Measurements from ENCODE around the gene PCK2. TPM values are rescaled to one million over a fixed set of nuclear protein-coding genes. Genes with fewer than 3 reads are reported as not detected.

PCK2 gene
- total and polyA plus RNA-seq, 2 of the 13 experiments (the other 11 are each of a cell fraction or from before 2014, with no cell fraction given) = 129 to 272 TPM

- TF ChIP-seq ZNF770 (CRISPR knock-in tag; IDR thresholded peaks at IDR 0.05) (no peak), KLF13 (CRISPR knock-in tag; IDR thresholded peaks at IDR 0.05) (no peak; the same call in 1 of the 2 replicates), TSC22D2 (CRISPR knock-in tag; IDR thresholded peaks at IDR 0.05; ENCODE audit: borderline replicate concordance) (no peak), MTF1 (CRISPR knock-in tag; IDR thresholded peaks at IDR 0.05) (no peak), HOXA5 (CRISPR knock-in tag; IDR thresholded peaks at IDR 0.05) (no peak), ZSCAN9 (CRISPR knock-in tag; IDR thresholded peaks at IDR 0.05; ENCODE audit: borderline replicate concordance) (no peak), LCORL (IDR thresholded peaks at IDR 0.05) (no peak), LCORL (CRISPR knock-in tag; IDR thresholded peaks at IDR 0.05) (peak; percentile 82), NFRKB (IDR thresholded peaks at IDR 0.05) (no peak), HOXD1 (CRISPR knock-in tag; IDR thresholded peaks at IDR 0.05) (no peak), ISX (CRISPR knock-in tag; conservative IDR thresholded peaks at IDR 0.05) (no peak), PREB (CRISPR knock-in tag; IDR thresholded peaks at IDR 0.05) (no peak), ZNF644 (CRISPR knock-in tag; IDR thresholded peaks at IDR 0.05; ENCODE audit: low read depth) (peak; percentile 59), CCDC6 (CRISPR knock-in tag; IDR thresholded peaks at IDR 0.05) (no peak), ZC3H13 (CRISPR knock-in tag; IDR thresholded peaks at IDR 0.05) (no peak), HES4 (CRISPR knock-in tag; IDR thresholded peaks at IDR 0.05; ENCODE audit: borderline replicate concordance) (no peak), RFXANK (CRISPR knock-in tag; IDR thresholded peaks at IDR 0.05) (no peak), SP5 (CRISPR knock-in tag; IDR thresholded peaks at IDR 0.05; ENCODE audit: borderline replicate concordance, low read depth) (peak; percentile 46; the same call in 1 of the 2 replicates), ZSCAN21 (CRISPR knock-in tag; IDR thresholded peaks at IDR 0.05; ENCODE audit: borderline replicate concordance) (peak; percentile 64; the same call in 1 of the 2 replicates)
- TF ChIP-seq, protein P1, sequence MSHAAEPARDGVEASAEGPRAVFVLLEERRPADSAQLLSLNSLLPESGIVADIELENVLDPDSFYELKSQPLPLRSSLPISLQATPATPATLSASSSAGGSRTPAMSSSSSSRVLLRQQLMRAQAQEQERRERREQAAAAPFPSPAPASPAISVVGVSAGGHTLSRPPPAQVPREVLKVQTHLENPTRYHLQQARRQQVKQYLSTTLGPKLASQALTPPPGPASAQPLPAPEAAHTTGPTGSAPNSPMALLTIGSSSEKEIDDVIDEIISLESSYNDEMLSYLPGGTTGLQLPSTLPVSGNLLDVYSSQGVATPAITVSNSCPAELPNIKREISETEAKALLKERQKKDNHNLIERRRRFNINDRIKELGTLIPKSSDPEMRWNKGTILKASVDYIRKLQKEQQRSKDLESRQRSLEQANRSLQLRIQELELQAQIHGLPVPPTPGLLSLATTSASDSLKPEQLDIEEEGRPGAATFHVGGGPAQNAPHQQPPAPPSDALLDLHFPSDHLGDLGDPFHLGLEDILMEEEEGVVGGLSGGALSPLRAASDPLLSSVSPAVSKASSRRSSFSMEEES (CRISPR knock-in tag; IDR thresholded peaks at IDR 0.05) = no peak
- TF ChIP-seq, protein P2, sequence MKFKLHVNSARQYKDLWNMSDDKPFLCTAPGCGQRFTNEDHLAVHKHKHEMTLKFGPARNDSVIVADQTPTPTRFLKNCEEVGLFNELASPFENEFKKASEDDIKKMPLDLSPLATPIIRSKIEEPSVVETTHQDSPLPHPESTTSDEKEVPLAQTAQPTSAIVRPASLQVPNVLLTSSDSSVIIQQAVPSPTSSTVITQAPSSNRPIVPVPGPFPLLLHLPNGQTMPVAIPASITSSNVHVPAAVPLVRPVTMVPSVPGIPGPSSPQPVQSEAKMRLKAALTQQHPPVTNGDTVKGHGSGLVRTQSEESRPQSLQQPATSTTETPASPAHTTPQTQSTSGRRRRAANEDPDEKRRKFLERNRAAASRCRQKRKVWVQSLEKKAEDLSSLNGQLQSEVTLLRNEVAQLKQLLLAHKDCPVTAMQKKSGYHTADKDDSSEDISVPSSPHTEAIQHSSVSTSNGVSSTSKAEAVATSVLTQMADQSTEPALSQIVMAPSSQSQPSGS (CRISPR knock-in tag; IDR thresholded peaks at IDR 0.05) = peak; percentile 49; the same call in 1 of the 2 replicates
- TF ChIP-seq, protein P3, sequence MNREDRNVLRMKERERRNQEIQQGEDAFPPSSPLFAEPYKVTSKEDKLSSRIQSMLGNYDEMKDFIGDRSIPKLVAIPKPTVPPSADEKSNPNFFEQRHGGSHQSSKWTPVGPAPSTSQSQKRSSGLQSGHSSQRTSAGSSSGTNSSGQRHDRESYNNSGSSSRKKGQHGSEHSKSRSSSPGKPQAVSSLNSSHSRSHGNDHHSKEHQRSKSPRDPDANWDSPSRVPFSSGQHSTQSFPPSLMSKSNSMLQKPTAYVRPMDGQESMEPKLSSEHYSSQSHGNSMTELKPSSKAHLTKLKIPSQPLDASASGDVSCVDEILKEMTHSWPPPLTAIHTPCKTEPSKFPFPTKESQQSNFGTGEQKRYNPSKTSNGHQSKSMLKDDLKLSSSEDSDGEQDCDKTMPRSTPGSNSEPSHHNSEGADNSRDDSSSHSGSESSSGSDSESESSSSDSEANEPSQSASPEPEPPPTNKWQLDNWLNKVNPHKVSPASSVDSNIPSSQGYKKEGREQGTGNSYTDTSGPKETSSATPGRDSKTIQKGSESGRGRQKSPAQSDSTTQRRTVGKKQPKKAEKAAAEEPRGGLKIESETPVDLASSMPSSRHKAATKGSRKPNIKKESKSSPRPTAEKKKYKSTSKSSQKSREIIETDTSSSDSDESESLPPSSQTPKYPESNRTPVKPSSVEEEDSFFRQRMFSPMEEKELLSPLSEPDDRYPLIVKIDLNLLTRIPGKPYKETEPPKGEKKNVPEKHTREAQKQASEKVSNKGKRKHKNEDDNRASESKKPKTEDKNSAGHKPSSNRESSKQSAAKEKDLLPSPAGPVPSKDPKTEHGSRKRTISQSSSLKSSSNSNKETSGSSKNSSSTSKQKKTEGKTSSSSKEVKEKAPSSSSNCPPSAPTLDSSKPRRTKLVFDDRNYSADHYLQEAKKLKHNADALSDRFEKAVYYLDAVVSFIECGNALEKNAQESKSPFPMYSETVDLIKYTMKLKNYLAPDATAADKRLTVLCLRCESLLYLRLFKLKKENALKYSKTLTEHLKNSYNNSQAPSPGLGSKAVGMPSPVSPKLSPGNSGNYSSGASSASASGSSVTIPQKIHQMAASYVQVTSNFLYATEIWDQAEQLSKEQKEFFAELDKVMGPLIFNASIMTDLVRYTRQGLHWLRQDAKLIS (CRISPR knock-in tag; IDR thresholded peaks at IDR 0.05) = no peak
These were observed 36.8 kb downstream of the PCK2 start (continued) for GRCh38 chr14:24130717-24131548.
